Measurements from ENCODE around the gene RUVBL2. TPM values are rescaled to one million over a fixed set of nuclear protein-coding genes. Genes with fewer than 3 reads are reported as not detected.
A peak's percentile ranks its signal among the peaks of the same experiment; 100 is the strongest.

RUVBL2 gene
- total RNA-seq, 1 donor from 2014 or later, result 174 TPM

DNA sequence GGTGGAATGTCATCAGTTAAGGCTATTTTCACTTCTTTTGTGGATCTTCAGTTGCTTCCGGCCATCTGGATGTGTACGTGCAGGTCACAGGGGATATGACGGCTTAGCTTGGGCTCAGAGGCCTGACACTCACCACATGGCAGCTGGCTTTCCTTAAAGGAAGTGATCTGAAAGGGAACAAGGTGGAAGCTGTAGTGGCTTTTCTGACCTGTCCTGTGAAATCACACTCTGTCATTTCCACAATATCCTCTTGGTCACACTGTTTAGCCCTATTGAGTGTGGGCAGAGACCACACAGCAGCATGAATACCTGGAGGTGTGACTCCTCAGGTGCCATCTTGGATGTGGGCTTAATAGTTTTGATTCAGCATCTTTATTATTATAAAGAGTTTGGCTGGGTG lies 43.5 kb upstream of the RUVBL2 start:
- no peak for TF ChIP-seq CTCF (IDR thresholded peaks at IDR 0.05; ENCODE audit: insufficient read depth, low read length, poor library complexity, severe bottlenecking)
- Histone ChIP-seq H3K36me3 (ENCODE audit: control insufficient read depth, insufficient read depth, low read length) (no peaks in the 10 kb centered on the region), H3K27me3 (ENCODE audit: control insufficient read depth, insufficient read depth, low read length) (no peaks in the 10 kb centered on the region), H3K4me3 (ENCODE audit: low read depth, low read length) (no peak overlapping the region)
- DNase-seq (ENCODE audit: low read depth), result no peak

DNA sequence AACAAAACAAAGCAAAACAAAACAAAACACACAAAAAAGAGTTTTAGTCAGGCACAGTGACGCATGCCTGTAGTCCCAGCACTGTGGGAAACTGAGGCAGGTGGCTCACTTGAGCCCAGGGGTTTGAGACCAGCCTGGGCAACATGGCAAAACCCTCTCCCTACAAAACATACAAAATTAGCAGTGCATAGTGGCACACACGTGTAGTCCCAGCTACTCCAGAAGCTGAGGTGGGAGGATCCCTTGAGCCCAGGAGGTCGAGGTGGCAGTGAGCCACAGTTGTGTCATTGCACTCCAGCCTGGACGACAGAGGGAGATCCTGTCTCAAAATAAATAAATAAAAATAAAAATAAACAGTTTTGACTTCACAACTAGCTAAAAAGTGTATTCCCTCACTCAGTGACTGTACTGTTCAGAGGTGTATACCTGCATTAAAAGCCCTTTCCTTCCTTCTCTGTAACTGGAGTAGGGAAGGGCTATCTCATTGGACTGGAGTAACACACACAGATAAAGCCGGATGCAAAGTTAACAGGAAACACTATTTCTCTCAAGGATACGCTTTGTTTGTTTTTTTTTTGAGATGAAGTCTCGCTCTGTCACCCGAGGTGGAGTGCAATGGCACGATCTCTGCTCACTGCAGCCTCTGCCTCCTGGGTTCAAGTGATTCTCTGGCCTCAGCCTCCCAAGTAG lies 42.7 kb upstream of the RUVBL2 start:
- TF ChIP-seq CTCF (IDR thresholded peaks at IDR 0.05; ENCODE audit: insufficient read depth, low read length, poor library complexity, severe bottlenecking), result no peak
- Histone ChIP-seq H3K27me3 (ENCODE audit: control insufficient read depth, insufficient read depth, low read length) (no peaks in the 10 kb centered on the region), H3K4me3 (ENCODE audit: low read depth, low read length) (no peak overlapping the region), H3K36me3 (ENCODE audit: control insufficient read depth, insufficient read depth, low read length) (no peaks in the 10 kb centered on the region)
- no peak for DNase-seq (ENCODE audit: low read depth)

- Histone ChIP-seq H3K27me3 (ENCODE audit: control insufficient read depth, insufficient read depth, low read length) (no peaks in the 10 kb centered on the region), H3K36me3 (ENCODE audit: control insufficient read depth, insufficient read depth, low read length) (peaks cover 2% of the 10 kb centered on the region), H3K4me3 (ENCODE audit: low read depth, low read length) (no peak overlapping the region)
- DNase-seq (ENCODE audit: low read depth), result no peak
- no peak for TF ChIP-seq CTCF (IDR thresholded peaks at IDR 0.05; ENCODE audit: insufficient read depth, low read length, poor library complexity, severe bottlenecking)
These were observed 40.5 kb upstream of the RUVBL2 start for GRCh38 chr19:48953141-48953540.

GRCh38 chr19:48953990-48954594 lies 39.6 kb upstream of the RUVBL2 start:
- H3K4me3 ChIP-seq (ENCODE audit: low read depth, low read length), result peak overlapping the region; percentile 88
- H3K36me3 ChIP-seq (ENCODE audit: control insufficient read depth, insufficient read depth, low read length), result peaks cover 2% of the 10 kb centered on the region
- no peaks in the 10 kb centered on the region for H3K27me3 ChIP-seq (ENCODE audit: control insufficient read depth, insufficient read depth, low read length)
- no peak for DNase-seq (ENCODE audit: low read depth)
- TF ChIP-seq CTCF (IDR thresholded peaks at IDR 0.05; ENCODE audit: insufficient read depth, low read length, poor library complexity, severe bottlenecking), result no peak

- Histone ChIP-seq H3K27me3 (ENCODE audit: control insufficient read depth, insufficient read depth, low read length) (no peaks in the 10 kb centered on the region), H3K36me3 (ENCODE audit: control insufficient read depth, insufficient read depth, low read length) (peaks cover 2% of the 10 kb centered on the region), H3K4me3 (ENCODE audit: low read depth, low read length) (peak within 1 kb of the TSS; percentile 88)
- peak; percentile 69 for DNase-seq (ENCODE audit: low read depth)
- TF ChIP-seq CTCF (IDR thresholded peaks at IDR 0.05; ENCODE audit: insufficient read depth, low read length, poor library complexity, severe bottlenecking), result no peak
These were observed 38.9 kb upstream of the RUVBL2 start, which contains the start of gene BAX for GRCh38 chr19:48954595-48955307. Gene BAX (plus strand): TSS chr19:48954875. CDS start chr19:48954929, 54 bp downstream.

Data from kidney epithelial cell (primary cell).